Adipose tissue (tissue), 3 donors: ENCODE measurements around the gene SCYL3. TPM values are rescaled to one million over a fixed set of nuclear protein-coding genes. Genes with fewer than 3 reads are reported as not detected.
"Not testable (repeated sequence)": the region's sequence is repeated elsewhere in the genome, so short reads cannot be mapped to it uniquely, and the experiment has no call there.

Experiments
- H3K27ac ChIP-seq: one replicate; pipeline ENCODE4 v1.5.1; 2013; ENCODE audit warnings: low read depth, low read length
- WGBS, 3 donors: extraction: QIAGEN DNeasy Blood & Tissue Kit; methylation state at CpG; one replicate each; pipeline ENCODE4 v1.1.7; 2013; 5-methylcytosine and 5-hydroxymethylcytosine counted together
- polyA plus RNA-seq, 3 donors: library from polyadenylated mRNA; stranded (reverse); fragments of 200-250 nt; gene quantifications; one replicate each; pipeline ENCODE4 v1.2.3, GENCODE V29; 2013
- donor health status: healthy with polysubstance abuse.
- donor health status: Bipolar disorder and iron deficiency.
- donor health status: healthy.

The SCYL3 gene
- polyA plus RNA-seq, 3 donors, result 3.5 to 5.1 (median 4.0) TPM

DNA sequence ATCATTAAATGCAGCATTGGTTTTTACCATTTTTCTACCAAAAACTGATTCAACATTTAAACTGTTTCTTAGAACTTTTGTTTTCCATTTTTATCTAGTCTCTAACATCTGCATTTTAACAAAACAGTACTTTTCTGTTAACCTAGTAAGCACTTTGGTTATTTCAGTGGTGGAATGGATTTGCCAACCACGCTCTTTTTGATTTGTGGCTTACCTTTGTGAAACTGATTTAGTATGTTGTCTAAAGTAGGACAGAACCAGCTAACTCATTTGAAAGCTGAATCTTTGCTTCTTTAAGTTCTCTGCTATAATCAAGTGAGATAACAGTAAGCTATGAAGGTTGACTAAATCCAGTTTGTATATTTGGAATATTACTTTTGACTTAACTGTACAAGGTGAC lies 57.5 kb downstream of the SCYL3 start:
- H3K27ac ChIP-seq, result no peak overlapping the region
- WGBS, 3 donors, result 94 to 100% (median 96%) methylated on average over 1 of the region's 1 CpG

DNA sequence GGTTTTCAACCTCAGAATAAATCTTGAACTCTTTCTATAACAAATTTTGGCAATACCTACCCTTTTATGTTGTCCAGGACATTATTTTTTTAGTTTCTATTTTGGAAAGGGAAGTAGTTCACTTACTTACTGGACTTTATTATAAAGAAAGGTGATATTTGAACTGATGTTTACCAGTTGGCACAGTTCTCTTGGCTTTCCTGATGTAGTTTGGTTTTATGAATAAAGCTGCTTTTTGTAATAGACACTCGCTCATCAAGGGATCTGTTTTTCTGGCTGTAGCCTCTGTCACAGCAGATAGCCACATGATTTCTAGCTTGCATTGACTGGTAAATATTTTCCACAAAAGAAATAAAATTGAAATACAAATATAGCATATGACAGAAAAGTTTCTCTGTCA lies 58.0 kb downstream of the SCYL3 start:
- H3K27ac ChIP-seq, result no peak overlapping the region
- 89 to 93% (median 92%) methylated on average over 1 of the region's 1 CpG for WGBS, 3 donors

DNA sequence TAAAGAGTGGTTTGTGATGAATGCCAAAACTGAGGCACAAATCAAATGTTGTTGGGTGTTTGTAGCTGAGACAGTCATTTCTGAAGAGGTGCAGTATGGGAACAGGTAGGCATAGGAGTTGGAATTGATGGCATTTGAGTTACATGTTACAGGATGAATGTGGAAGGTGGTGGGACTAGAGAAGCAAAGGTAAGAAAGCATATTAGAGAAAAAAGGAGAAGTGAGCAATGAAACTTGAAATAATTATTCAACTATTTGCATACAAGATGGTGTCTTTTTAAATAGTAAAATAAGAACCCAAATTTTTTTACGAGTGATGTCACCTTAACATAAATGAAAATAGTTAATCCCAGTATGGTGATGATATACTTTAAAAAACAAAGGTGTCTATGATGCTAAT lies 58.8 kb downstream of the SCYL3 start:
- no peak overlapping the region for H3K27ac ChIP-seq
- 96 to 98% (median 98%) methylated on average over 1 of the region's 1 CpG for WGBS, 3 donors

DNA sequence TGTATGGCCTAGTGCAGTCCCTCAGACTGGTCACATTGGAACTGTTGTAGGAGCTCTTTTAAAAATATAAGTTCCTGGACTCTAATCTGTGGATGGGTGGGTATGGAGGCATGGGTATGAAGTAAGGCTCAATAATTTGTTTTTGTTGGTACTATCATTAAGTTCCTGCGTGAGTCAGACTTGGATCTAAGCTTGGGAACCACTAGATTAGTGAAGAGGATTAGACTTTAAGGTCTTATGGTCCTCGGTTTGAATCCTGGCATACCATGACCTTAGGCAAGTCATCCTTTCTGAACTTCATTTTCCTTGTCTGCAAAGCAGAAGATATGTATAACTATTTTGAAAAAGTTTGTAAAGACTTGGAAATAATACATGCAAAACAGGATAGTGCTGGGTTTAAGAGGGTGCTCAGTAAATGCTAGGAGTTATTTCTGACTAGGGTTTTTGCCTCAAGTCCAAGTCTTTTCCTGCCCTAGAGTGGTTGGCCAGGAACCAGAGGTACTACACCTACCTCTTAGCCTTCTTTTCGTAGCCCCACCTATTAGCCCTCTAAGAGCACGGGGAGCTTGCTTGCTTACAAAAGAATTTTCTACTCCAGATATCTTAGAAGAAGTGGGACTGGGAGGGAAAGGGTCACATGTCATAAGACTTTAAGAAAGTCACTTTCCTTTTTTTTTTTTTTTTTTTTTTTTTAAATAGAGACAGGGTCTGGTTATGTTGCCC lies 60.4 kb downstream of the SCYL3 start:
- WGBS, 3 donors, result 73 to 93% (median 87%) methylated on average over 4 of the region's 4 CpGs
- H3K27ac ChIP-seq, result no peak overlapping the region

DNA sequence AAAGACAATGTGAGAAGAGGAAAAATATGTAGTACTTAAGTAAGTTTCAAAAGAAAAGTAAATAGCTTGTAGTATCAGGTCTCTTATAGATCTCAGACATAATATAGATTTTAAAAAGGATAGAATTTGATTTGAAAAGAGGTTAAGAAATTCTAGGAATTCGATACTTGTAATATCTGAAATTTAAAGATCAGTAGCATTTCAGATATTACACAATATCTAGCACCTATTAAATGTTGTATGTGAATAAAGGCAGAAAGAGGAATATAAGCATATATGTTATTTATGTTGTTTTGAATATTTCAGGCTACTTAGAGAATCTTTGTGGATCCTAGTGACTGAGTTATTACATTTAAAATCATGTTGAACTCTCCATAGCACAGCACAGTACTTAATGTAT lies 64.0 kb downstream of the SCYL3 start:
- H3K27ac ChIP-seq, result no peak overlapping the region
- WGBS, 3 donors, result 98% methylated on average over 1 of the region's 1 CpG

DNA sequence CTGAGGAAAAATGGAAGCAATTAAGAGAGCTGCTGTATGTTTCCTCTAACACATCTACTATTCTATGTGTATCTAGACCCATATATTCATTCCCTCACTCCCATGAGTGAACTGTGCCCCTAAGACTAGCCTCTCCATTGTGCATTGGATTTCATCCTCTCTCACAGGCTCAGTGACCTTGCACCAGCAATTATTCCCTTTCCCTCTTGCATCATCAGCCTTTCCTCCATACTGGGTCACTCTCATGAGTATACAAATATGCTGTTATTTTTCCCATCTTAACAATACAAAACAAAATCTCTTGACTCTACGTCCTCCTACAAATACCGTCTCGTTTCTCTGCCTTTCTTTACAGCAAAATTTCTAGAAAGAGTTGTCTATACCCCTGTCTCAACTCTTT lies 69.5 kb downstream of the SCYL3 start:
- no peak overlapping the region for H3K27ac ChIP-seq
- WGBS, 3 donors, result 95 to 98% (median 98%) methylated on average over 3 of the region's 3 CpGs

DNA sequence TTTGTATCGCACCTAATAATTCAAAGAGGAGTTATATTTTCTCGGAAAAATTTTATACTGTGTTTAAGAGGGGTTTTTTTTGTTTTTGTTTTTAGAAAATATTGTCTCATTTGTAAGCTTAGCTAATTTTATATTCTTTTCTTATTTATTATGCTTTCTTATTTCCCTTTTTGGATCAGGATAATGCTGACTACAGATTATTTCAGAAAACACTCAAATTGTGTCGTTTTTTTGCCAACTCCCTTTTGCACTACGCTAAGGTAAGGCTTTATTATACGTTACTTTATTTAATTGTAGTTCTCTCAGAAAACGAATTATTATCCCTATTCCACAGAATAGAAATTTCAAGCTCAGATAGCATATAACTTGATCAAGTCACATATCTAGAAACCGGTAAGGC lies 72.2 kb downstream of the SCYL3 start:
- WGBS, 3 donors, result 96 to 97% (median 96%) methylated on average over 7 of the region's 7 CpGs
- H3K27ac ChIP-seq, result no peak overlapping the region

DNA sequence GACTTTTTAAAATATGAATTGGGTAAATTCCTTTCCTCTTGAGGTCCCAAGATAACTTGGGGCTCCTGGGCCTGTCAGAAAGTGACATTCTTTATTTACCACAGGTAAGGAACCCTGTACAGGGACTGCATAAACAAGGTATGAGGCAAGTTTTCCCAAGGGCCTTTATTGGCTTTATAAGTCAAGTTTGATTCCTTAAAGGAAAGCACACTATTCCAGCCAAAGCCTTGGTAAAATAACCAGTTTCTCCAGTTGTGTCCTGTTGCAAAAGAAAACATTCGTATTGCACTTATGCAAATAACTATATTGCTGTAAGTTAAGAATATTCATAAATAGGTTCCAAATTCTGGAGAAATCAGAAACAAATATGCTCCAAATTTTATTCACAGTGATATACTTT lies 77.1 kb downstream of the SCYL3 start:
- 91 to 92% (median 91%) methylated on average over 1 of the region's 1 CpG for WGBS, 3 donors
- no peak overlapping the region for H3K27ac ChIP-seq

DNA sequence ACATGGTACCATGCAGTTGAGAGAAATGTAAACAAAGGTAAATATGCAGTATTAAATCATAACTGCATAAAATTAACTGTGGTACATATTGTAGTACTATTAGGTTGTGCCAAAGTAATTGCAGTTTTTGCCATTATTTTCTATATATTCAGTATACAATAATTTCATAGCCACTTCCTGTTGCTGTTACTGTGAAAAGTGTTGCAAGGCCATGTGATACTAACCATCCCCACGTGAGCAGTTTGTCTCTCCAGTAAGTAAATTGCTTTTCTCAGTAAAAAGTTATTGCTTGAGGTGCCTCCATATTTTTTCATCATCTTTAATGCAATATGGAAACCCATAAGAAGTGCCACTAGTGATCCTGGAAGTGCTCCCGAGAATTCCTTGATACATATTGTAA lies 79.4 kb downstream of the SCYL3 start:
- WGBS, 3 donors, result 47 to 98% (median 77%) methylated on average over 2 of the region's 2 CpGs
- H3K27ac ChIP-seq, result no peak overlapping the region

DNA sequence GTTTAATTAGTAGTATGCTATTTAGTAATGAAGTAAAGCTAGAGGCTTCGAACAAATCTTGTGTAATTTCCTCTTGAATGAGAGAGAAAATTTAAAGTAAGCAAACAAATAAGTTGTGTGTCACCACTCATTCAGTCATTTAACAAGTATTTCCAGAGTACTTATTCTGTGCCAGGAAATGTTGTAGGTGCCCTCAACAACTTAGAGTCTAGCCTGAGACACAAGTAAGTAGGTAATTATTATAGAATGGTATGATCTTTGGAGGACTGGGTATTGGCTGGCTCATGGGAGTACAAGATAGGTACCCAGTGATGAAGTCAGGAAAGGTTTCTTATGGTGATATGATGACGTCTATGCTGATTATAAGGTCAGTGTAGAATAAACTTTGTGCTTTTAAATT lies 81.6 kb downstream of the SCYL3 start:
- WGBS, 3 donors, result 78 to 98% (median 82%) methylated on average over 2 of the region's 2 CpGs
- no peak overlapping the region for H3K27ac ChIP-seq

DNA sequence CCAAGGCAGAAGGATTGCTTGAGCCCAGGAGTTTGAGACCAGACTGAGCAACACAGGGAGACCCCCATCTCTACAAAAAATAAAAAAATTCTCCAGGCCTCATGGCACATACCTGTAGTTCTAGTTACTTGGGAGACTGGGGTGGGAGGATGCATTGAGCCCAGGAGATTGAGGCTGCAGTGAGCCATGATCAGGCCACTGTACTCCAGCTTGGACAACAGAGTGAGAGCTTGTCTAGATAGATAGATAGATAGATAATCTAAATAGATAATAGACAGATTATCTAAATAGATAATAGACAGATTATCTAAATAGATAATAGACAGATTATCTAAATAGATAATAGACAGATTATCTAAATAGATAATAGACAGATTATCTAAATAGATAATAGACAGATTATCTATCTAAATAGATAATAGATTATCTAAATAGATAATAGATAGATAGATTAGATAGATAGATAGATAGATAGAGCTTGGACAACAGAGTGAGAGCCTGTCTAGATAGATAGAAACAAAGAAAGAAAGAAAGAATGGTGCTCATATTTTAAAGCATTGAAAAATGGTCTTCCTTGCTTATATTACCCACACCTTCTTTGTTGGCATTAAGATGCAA lies 82.2 kb downstream of the SCYL3 start:
- H3K27ac ChIP-seq, result not testable (repeated sequence)

DNA sequence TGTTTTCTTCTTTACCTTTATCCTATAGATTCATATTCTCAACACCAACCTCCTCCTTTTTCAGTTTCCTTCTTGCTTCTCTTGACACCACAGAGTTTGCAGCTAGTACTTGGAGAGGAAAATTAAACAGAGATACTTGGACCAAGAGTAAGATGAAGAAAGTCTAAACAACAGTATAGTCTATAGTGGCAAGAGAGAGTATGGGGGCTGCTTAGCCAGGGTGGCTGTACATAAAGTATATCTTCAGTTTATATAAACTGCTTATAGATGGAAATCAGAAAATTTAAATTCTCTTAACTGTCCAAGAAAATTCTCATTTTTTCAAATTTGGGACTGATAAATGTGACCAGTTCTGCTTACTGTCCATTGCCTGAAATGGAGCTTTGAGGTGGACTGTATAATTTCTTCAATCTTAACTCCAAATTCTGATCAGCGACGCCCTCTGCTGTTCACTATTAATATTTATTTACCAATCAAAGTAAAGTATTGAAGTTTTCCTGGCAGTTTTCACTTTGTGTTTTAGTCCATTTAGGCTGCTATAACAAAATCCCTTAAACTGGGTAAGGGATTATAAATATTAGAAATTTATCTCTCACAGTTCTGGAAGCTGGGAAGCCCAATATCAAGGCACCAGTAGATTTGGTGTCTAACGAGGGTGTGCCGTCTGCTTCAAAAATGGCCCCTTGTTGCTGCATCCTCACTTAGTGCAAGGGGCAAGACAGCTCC lies 84.2 kb downstream of the SCYL3 start:
- H3K27ac ChIP-seq, result no peak overlapping the region
- WGBS, 3 donors, result 56 to 60% (median 59%) methylated on average over 4 of the region's 4 CpGs

DNA sequence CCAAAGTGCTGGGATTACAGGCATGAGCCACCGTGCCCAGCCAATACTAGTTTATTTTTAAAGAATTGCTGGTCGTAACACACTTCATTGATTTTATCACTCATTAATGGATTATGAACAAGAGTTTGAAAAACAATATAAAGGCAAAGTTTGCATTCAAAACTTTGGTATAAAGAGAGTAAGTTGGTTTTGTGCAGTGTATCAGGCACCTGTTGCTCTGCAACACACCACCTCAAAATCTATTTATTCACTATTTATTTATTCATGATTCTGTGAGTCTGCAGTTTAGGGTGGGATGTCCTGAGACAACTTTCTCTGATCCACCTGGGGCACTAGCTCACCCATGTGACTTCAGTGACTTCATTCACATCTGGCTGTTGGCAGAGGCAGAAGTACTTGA lies 88.8 kb downstream of the SCYL3 start:
- WGBS, 3 donors, result 97 to 100% (median 100%) methylated on average over 2 of the region's 2 CpGs

DNA sequence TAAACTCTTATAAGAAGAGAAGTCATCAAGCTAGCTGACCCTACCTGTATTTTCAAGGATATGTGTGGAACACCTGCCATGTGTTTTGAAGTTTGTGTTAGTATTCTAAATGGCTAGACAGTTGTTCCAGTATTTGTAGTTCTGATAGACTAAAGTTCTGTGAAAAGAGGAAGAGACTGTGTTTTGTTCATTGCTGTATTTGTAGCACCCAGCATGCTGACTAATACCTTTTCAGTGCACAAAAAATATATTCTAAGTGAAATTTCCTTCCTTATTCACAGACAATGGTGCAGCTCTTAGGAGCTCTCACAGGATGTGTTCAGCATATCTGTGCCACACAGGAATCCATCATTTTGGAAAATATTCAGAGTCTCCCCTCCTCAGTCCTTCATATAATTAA lies 90.8 kb downstream of the SCYL3 start:
- no peak overlapping the region for H3K27ac ChIP-seq

More for the DNA sequence above, 88.8 kb downstream of the SCYL3 start:
- no peak overlapping the region for H3K27ac ChIP-seq

Other genes with a start within 250 kb of the SCYL3 start
- 10 to 100 TPM in 2 of 3 donors, 1 to 10 TPM in 1; 3.8 to 25.4 (median 24.3) TPM for gene SELL, start 182.3 kb downstream of the SCYL3 start, polyA plus RNA-seq
- gene SELE, start 159.8 kb downstream of the SCYL3 start, polyA plus RNA-seq, result 10 to 100 TPM in 1 of 3 donors, 1 to 10 TPM in 1, under 1 TPM in 1; 0.87 to 65.7 (median 7.6) TPM
- gene METTL18, start 99.0 kb downstream of the SCYL3 start, polyA plus RNA-seq, result 1 to 10 TPM; 3.9 to 5.3 (median 4.2) TPM
- gene KIFAP3, start 180.8 kb upstream of the SCYL3 start, polyA plus RNA-seq, result 10 to 100 TPM in 2 of 3 donors, 1 to 10 TPM in 1; 8.9 to 14.5 (median 10.9) TPM